Ishikawa (cell line): ENCODE results near the gene PARN.

Source experiments
- CEBPB ChIP-seq: IDR thresholded peaks from 2 replicates; pipeline ENCODE4 v1.6.1; 2012
- CREB1 ChIP-seq: IDR thresholded peaks from 2 replicates; pipeline ENCODE4 v1.6.1; 2012; ENCODE audit warnings: low read depth
- EGR1 ChIP-seq: IDR thresholded peaks from 2 replicates; pipeline ENCODE4 v1.6.1; 2012
- EP300 ChIP-seq: IDR thresholded peaks from 2 replicates; pipeline ENCODE4 v1.6.1; 2012; ENCODE audit warnings: borderline replicate concordance
- FOXM1 ChIP-seq: IDR thresholded peaks from 2 replicates; pipeline ENCODE4 v1.6.1; 2012; ENCODE audit warnings: low read depth, borderline replicate concordance
- RAD21 ChIP-seq: IDR thresholded peaks from 2 replicates; pipeline ENCODE4 v1.6.1; 2012; ENCODE audit warnings: low read depth
- REST ChIP-seq: IDR thresholded peaks from 2 replicates; pipeline ENCODE4 v1.6.1; 2012; ENCODE audit warnings: low read depth, mild to moderate bottlenecking
- TAF1 ChIP-seq: IDR thresholded peaks from 2 replicates; pipeline ENCODE4 v1.6.1; 2012; ENCODE audit warnings: low read depth, mild to moderate bottlenecking
- TCF12 ChIP-seq: IDR thresholded peaks from 2 replicates; pipeline ENCODE4 v1.6.1; 2012; ENCODE audit warnings: low read depth
- TEAD4 ChIP-seq: IDR thresholded peaks from 2 replicates; pipeline ENCODE4 v1.6.1; 2012
- YY1 ChIP-seq: IDR thresholded peaks from 2 replicates; pipeline ENCODE4 v1.6.1; 2012; ENCODE audit warnings: low read depth
- ZBTB7A ChIP-seq: IDR thresholded peaks from 2 replicates; pipeline ENCODE4 v1.6.1; 2012; ENCODE audit warnings: low read depth
- TF ChIP-seq, protein P1 (sequence below): IDR thresholded peaks from 2 replicates; pipeline ENCODE4 v1.6.1; 2012
- TF ChIP-seq, protein P2 (sequence below): IDR thresholded peaks from 2 replicates; pipeline ENCODE4 v1.6.1; 2012

- no peak for TF ChIP-seq FOXM1
- no peak for TF ChIP-seq YY1
- no peak for TF ChIP-seq EGR1
- TF ChIP-seq, protein P1, sequence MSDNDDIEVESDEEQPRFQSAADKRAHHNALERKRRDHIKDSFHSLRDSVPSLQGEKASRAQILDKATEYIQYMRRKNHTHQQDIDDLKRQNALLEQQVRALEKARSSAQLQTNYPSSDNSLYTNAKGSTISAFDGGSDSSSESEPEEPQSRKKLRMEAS = no peak
- TF ChIP-seq TEAD4 = no peak
- TF ChIP-seq CREB1 = no peak
- TF ChIP-seq, protein P2, sequence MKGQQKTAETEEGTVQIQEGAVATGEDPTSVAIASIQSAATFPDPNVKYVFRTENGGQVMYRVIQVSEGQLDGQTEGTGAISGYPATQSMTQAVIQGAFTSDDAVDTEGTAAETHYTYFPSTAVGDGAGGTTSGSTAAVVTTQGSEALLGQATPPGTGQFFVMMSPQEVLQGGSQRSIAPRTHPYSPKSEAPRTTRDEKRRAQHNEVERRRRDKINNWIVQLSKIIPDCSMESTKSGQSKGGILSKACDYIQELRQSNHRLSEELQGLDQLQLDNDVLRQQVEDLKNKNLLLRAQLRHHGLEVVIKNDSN = no peak
- no peak for TF ChIP-seq REST
- TF ChIP-seq EP300 = no peak
- no peak for TF ChIP-seq RAD21
- TF ChIP-seq CEBPB = no peak
- no peak for TF ChIP-seq TCF12
- TF ChIP-seq ZBTB7A = no peak
- no peak for TF ChIP-seq TAF1
Observed at GRCh38 chr16:14460726-14461125, 169.3 kb downstream of the PARN start.
